ENCODE results near the gene NTN1. TPM values are rescaled to one million over a fixed set of nuclear protein-coding genes. Genes with fewer than 3 reads are reported as not detected.

NTN1 gene
- total RNA-seq, 1 donor = 0.36 TPM

DNA sequence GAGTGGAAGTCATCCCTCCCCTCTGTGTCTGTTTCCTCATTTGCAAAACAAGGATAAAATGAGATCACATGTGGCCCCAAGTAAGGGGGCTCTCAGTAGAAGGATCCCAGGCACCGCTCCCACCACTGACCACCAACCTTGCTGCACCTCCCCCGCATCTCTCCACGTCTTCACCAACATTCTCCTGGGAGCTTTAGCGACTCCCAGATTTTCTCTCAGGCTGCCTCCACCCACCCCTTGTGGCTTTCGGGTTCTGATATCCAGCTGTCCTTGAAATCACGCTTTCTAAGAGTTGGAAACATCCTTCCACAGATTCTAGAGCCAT, 16.4 kb upstream of the NTN1 start:
- H4K20me1 ChIP-seq (ENCODE audit: insufficient read depth, low read length) = no peaks in the 10 kb centered on the region
- H3K27me3 ChIP-seq (ENCODE audit: insufficient read depth, low read length) = peaks cover 41% of the 10 kb centered on the region
- H3K27ac ChIP-seq (ENCODE audit: low read depth, low read length) = no peak overlapping the region
- H3K9me3 ChIP-seq (ENCODE audit: low read depth, low read length) = no peaks in the 10 kb centered on the region
- no peak for DNase-seq (ENCODE audit: insufficient read length, low spot score, missing footprints)
- H3K4me1 ChIP-seq (ENCODE audit: insufficient read depth, low read length) = no peaks in the 10 kb centered on the region
- H3K4me2 ChIP-seq (ENCODE audit: insufficient read depth, low read length) = no peak overlapping the region
- H3K79me2 ChIP-seq (ENCODE audit: insufficient read depth, low read length) = no peaks in the 10 kb centered on the region
- no peak overlapping the region for H3K4me3 ChIP-seq (ENCODE audit: insufficient read depth, low read length)
- no peaks in the 10 kb centered on the region for H3K36me3 ChIP-seq (ENCODE audit: insufficient read depth, low read length)
- TF ChIP-seq, protein P1, sequence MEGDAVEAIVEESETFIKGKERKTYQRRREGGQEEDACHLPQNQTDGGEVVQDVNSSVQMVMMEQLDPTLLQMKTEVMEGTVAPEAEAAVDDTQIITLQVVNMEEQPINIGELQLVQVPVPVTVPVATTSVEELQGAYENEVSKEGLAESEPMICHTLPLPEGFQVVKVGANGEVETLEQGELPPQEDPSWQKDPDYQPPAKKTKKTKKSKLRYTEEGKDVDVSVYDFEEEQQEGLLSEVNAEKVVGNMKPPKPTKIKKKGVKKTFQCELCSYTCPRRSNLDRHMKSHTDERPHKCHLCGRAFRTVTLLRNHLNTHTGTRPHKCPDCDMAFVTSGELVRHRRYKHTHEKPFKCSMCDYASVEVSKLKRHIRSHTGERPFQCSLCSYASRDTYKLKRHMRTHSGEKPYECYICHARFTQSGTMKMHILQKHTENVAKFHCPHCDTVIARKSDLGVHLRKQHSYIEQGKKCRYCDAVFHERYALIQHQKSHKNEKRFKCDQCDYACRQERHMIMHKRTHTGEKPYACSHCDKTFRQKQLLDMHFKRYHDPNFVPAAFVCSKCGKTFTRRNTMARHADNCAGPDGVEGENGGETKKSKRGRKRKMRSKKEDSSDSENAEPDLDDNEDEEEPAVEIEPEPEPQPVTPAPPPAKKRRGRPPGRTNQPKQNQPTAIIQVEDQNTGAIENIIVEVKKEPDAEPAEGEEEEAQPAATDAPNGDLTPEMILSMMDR (IDR thresholded peaks at IDR 0.05; ENCODE audit: extremely low read depth, low read depth, low read length) = no peak
- H2AFZ ChIP-seq (ENCODE audit: low read length) = no peak overlapping the region

DNA sequence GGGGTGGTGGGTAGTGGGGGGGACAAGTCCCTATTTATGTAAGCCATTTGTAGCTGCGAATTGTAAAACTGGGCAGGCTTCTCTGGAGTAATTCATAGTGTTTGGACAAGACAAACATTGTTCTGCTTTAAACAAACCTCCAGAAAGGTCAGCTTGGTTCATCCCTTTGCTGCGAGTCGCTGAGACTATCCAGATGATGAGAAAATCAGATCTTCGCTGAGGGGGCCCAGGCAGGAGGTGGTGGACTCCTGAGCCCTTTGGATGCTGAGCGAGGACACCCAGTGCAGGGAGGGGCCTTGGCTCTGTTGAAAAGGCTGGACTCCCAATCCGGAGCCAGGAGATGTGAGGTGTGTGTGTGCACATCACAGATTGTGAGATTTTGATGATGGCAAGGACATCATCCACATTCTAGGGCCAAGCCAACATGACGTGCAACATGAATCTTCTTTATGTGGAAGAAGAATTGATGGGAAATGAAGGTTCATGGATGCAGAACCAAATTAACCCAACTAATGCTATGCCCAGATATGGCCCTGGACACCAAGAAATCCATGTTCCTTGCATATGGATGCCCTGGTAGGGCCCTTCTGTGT, 15.0 kb upstream of the NTN1 start:
- H4K20me1 ChIP-seq (ENCODE audit: insufficient read depth, low read length) = no peaks in the 10 kb centered on the region
- no peak overlapping the region for H2AFZ ChIP-seq (ENCODE audit: low read length)
- no peak overlapping the region for H3K27ac ChIP-seq (ENCODE audit: low read depth, low read length)
- H3K27me3 ChIP-seq (ENCODE audit: insufficient read depth, low read length) = peaks cover 41% of the 10 kb centered on the region
- H3K36me3 ChIP-seq (ENCODE audit: insufficient read depth, low read length) = no peaks in the 10 kb centered on the region
- H3K4me3 ChIP-seq (ENCODE audit: insufficient read depth, low read length) = no peak overlapping the region
- no peak overlapping the region for H3K4me2 ChIP-seq (ENCODE audit: insufficient read depth, low read length)
- TF ChIP-seq, protein P1 (IDR thresholded peaks at IDR 0.05; ENCODE audit: extremely low read depth, low read depth, low read length) = no peak
- H3K79me2 ChIP-seq (ENCODE audit: insufficient read depth, low read length) = no peaks in the 10 kb centered on the region
- no peaks in the 10 kb centered on the region for H3K4me1 ChIP-seq (ENCODE audit: insufficient read depth, low read length)
- no peaks in the 10 kb centered on the region for H3K9me3 ChIP-seq (ENCODE audit: low read depth, low read length)
- peak; percentile 76 for DNase-seq (ENCODE audit: insufficient read length, low spot score, missing footprints)

DNA sequence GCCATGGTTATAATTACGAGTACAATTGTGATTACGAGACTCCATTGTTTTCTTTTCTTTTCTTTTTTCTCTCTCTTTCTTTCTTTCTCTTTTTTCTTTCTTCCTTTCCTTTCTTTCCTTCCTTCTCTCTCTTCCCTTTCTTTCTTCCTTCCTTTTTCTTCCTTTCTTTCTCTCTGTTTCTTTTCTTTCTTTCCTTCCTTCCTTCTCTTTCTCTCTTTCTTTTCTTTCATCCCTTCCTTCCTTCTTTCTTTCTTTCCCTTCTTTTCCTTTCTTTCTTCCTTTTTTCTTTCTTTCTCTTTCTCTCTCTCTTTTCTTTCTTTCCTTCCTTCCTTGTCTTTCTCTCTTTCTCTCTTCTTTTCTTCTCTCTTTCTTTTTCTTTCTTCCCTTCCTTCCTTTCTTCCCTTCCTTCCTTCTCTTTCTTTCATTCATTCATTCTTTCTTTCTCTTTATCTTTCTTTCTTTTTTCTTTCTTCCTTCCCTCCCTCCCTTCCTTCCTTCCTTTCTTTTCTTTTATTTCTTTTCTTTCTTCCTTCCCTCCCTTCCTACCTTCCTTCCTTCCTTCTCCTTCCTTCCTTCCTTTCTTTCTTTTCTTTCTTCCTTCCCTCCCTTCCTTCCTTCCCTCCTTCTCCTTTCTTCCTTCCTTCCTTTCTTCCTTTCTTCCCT, 14.1 kb upstream of the NTN1 start:
- no peak overlapping the region for H3K27ac ChIP-seq (ENCODE audit: low read depth, low read length)
- H3K27me3 ChIP-seq (ENCODE audit: insufficient read depth, low read length) = peaks cover 35% of the 10 kb centered on the region
- H4K20me1 ChIP-seq (ENCODE audit: insufficient read depth, low read length) = no peaks in the 10 kb centered on the region
- no peak overlapping the region for H3K4me2 ChIP-seq (ENCODE audit: insufficient read depth, low read length)
- no peaks in the 10 kb centered on the region for H3K79me2 ChIP-seq (ENCODE audit: insufficient read depth, low read length)
- no peaks in the 10 kb centered on the region for H3K4me1 ChIP-seq (ENCODE audit: insufficient read depth, low read length)
- no peak for DNase-seq (ENCODE audit: insufficient read length, low spot score, missing footprints)
- H2AFZ ChIP-seq (ENCODE audit: low read length) = no peak overlapping the region
- no peaks in the 10 kb centered on the region for H3K36me3 ChIP-seq (ENCODE audit: insufficient read depth, low read length)
- TF ChIP-seq, protein P1 (IDR thresholded peaks at IDR 0.05; ENCODE audit: extremely low read depth, low read depth, low read length) = no peak
- no peaks in the 10 kb centered on the region for H3K9me3 ChIP-seq (ENCODE audit: low read depth, low read length)
- H3K4me3 ChIP-seq (ENCODE audit: insufficient read depth, low read length) = no peak overlapping the region

DNA sequence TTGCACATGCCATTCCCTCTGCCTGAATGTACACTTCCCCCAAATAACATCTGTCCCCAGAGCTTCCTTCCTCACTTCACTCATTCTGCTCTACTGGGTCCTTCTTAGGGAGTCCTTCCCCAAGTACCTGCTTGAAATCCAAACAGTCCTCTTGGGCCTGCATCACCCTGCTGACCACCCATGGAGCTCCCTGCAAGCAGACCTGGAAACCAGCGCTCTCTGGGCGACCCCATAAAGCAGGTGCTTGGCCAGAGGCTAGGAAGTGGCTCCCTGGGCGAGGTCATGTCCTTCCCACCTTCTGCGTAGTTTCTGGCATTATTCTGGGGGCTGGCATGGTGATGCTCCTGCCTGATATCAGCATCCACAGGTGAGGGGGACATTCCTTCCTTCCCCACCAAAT, 12.2 kb upstream of the NTN1 start:
- peaks cover 22% of the 10 kb centered on the region for H3K27me3 ChIP-seq (ENCODE audit: insufficient read depth, low read length)
- no peak overlapping the region for H3K4me2 ChIP-seq (ENCODE audit: insufficient read depth, low read length)
- no peak overlapping the region for H3K4me3 ChIP-seq (ENCODE audit: insufficient read depth, low read length)
- TF ChIP-seq, protein P1 (IDR thresholded peaks at IDR 0.05; ENCODE audit: extremely low read depth, low read depth, low read length) = no peak
- H3K9me3 ChIP-seq (ENCODE audit: low read depth, low read length) = no peaks in the 10 kb centered on the region
- no peaks in the 10 kb centered on the region for H3K4me1 ChIP-seq (ENCODE audit: insufficient read depth, low read length)
- no peaks in the 10 kb centered on the region for H4K20me1 ChIP-seq (ENCODE audit: insufficient read depth, low read length)
- no peak for DNase-seq (ENCODE audit: insufficient read length, low spot score, missing footprints)
- H3K36me3 ChIP-seq (ENCODE audit: insufficient read depth, low read length) = no peaks in the 10 kb centered on the region
- H3K27ac ChIP-seq (ENCODE audit: low read depth, low read length) = no peak overlapping the region
- no peak overlapping the region for H2AFZ ChIP-seq (ENCODE audit: low read length)
- no peaks in the 10 kb centered on the region for H3K79me2 ChIP-seq (ENCODE audit: insufficient read depth, low read length)
